SK-N-SH treated with all-trans-retinoic acid at 6 μM for 48 hours (cell line): ENCODE results near the gene PRR5.
"Not testable (repeated sequence)": the region's sequence is repeated elsewhere in the genome, so short reads cannot be mapped to it uniquely, and the experiment has no call there.

Experiments used
- ATAC-seq: fragments of 200-7000 bp; cut with Tn5 transposase; 3 replicates; pipeline ENCODE4 v1.9.1; 2020; ENCODE audit warnings: mild to moderate bottlenecking, moderate library complexity
- ARNTL ChIP-seq: fragments of 450-650 bp; formaldehyde crosslinking; IDR thresholded peaks from 2 replicates; pipeline ENCODE4 v1.5.0; 2020; ENCODE audit warnings: low read depth, mild to moderate bottlenecking, moderate library complexity, borderline replicate concordance
- BACH2 ChIP-seq: fragments of 250-450 bp; sonication (Bioruptor Pico); IDR thresholded peaks from 2 replicates; pipeline ENCODE4 v1.9.0; 2021; ENCODE audit warnings: mild to moderate bottlenecking, borderline replicate concordance
- CSRNP3 ChIP-seq: fragments of 250-450 bp; sonication (Bioruptor Pico); IDR thresholded peaks from 2 replicates; pipeline ENCODE4 v1.5.1; 2021; ENCODE audit warnings: mild to moderate bottlenecking, moderate library complexity
- GLIS3 ChIP-seq: fragments of 250-450 bp; sonication (Bioruptor Pico); IDR thresholded peaks from 2 replicates; pipeline ENCODE4 v1.5.0; 2020; ENCODE audit warnings: mild to moderate bottlenecking, moderate library complexity
- ISL1 ChIP-seq: fragments of 250-450 bp; sonication (Bioruptor Pico); IDR thresholded peaks from 2 replicates; pipeline ENCODE4 v2.1.2; 2022; ENCODE audit warnings: mild to moderate bottlenecking, moderate library complexity
- OSR1 ChIP-seq: fragments of 250-450 bp; sonication (Bioruptor Pico); IDR thresholded peaks from 2 replicates; pipeline ENCODE4 v1.8.0; 2022; ENCODE audit warnings: moderate library complexity, mild to moderate bottlenecking, inconsistent platforms
- PATZ1 ChIP-seq: fragments of 250-450 bp; sonication (Bioruptor Pico); IDR thresholded peaks from 2 replicates; pipeline ENCODE4 v1.8.0; 2020; ENCODE audit warnings: mild to moderate bottlenecking, moderate library complexity, borderline replicate concordance
- POU6F1 ChIP-seq: fragments of 250-450 bp; sonication (Bioruptor Pico); IDR thresholded peaks from 2 replicates; pipeline ENCODE4 v1.8.0; 2021; ENCODE audit warnings: low read depth, mild to moderate bottlenecking, moderate library complexity, borderline replicate concordance
- PPARA ChIP-seq: fragments of 250-450 bp; sonication (Bioruptor Pico); IDR thresholded peaks from 2 replicates; pipeline ENCODE4 v1.5.0; 2020; ENCODE audit warnings: mild to moderate bottlenecking, borderline replicate concordance
- RARB ChIP-seq: fragments of 250-450 bp; sonication (Bioruptor Pico); IDR thresholded peaks from 2 replicates; pipeline ENCODE4 v1.8.0; 2021; ENCODE audit warnings: mild to moderate bottlenecking, moderate library complexity
- SNAI2 ChIP-seq: fragments of 250-450 bp; sonication (Bioruptor Pico); IDR thresholded peaks from 2 replicates; pipeline ENCODE4 v1.5.0; 2020; ENCODE audit warnings: mild to moderate bottlenecking, moderate library complexity
- TCF4 ChIP-seq: fragments of 250-450 bp; sonication (Bioruptor Pico); IDR thresholded peaks from 2 replicates; pipeline ENCODE4 v1.8.0; 2021; ENCODE audit warnings: mild to moderate bottlenecking, moderate library complexity, borderline replicate concordance
- TOX ChIP-seq: fragments of 250-450 bp; sonication (Bioruptor Pico); IDR thresholded peaks from 2 replicates; pipeline ENCODE4 v1.8.0; 2021; ENCODE audit warnings: mild to moderate bottlenecking, moderate library complexity, borderline replicate concordance
- TSHZ2 ChIP-seq: fragments of 250-450 bp; sonication (Bioruptor Pico); IDR thresholded peaks from 2 replicates; pipeline ENCODE4 v1.5.0; 2020; ENCODE audit warnings: mild to moderate bottlenecking, moderate library complexity
- ZC3H10 ChIP-seq: fragments of 250-450 bp; sonication (Bioruptor Pico); IDR thresholded peaks from 2 replicates; pipeline ENCODE4 v1.5.1; 2021; ENCODE audit warnings: mild to moderate bottlenecking, moderate library complexity
- ZFP3 ChIP-seq: fragments of 250-450 bp; sonication (Bioruptor Pico); IDR thresholded peaks from 2 replicates; pipeline ENCODE4 v1.5.0; 2020; ENCODE audit warnings: mild to moderate bottlenecking, moderate library complexity
- ZNF565 ChIP-seq: fragments of 450-650 bp; formaldehyde crosslinking; conservative IDR thresholded peaks from 2 replicates; pipeline ENCODE4 v1.5.0; 2020; ENCODE audit warnings: low read depth, mild to moderate bottlenecking, moderate library complexity
- ZNF70 ChIP-seq: fragments of 450-650 bp; formaldehyde crosslinking; IDR thresholded peaks from 2 replicates; pipeline ENCODE4 v1.5.0; 2020; ENCODE audit warnings: mild to moderate bottlenecking, moderate library complexity
- ZNF8 ChIP-seq: fragments of 450-650 bp; formaldehyde crosslinking; IDR thresholded peaks from 2 replicates; pipeline ENCODE4 v1.5.0; 2020; ENCODE audit warnings: mild to moderate bottlenecking, moderate library complexity

Gene PRR5

GRCh38 chr22:44745853-44746789 lies 44.1 kb downstream of the PRR5 start:
- TF ChIP-seq RARB (no peak), ISL1 (CRISPR knock-in tag) (no peak), PPARA (CRISPR knock-in tag) (no peak)
- ATAC-seq: no peak

- ATAC-seq: not testable (repeated sequence)
These were observed 45.8 kb downstream of the PRR5 start for GRCh38 chr22:44747784-44748127.

- ATAC-seq: no peak
- no peak for TF ChIP-seq ISL1 (CRISPR knock-in tag)
- TF ChIP-seq RARB: no peak
- no peak for TF ChIP-seq PPARA (CRISPR knock-in tag)
- TF ChIP-seq ARNTL (CRISPR knock-in tag): no peak
- no peak for TF ChIP-seq ZC3H10 (CRISPR knock-in tag)
- no peak for TF ChIP-seq BACH2 (CRISPR knock-in tag)
- no peak for TF ChIP-seq GLIS3 (CRISPR knock-in tag)
- no peak for TF ChIP-seq TOX (CRISPR knock-in tag)
- TF ChIP-seq TCF4 (CRISPR knock-in tag): no peak
These were observed 46.5 kb downstream of the PRR5 start for GRCh38 chr22:44748524-44748923.

- no peak for ATAC-seq
- TF ChIP-seq TSHZ2 (no peak), GLIS3 (CRISPR knock-in tag) (no peak), ZC3H10 (CRISPR knock-in tag) (no peak), RARB (no peak), ZNF8 (no peak), ZNF565 (CRISPR knock-in tag) (no peak), ZFP3 (CRISPR knock-in tag) (no peak), POU6F1 (CRISPR knock-in tag) (no peak), SNAI2 (CRISPR knock-in tag) (no peak), TOX (CRISPR knock-in tag) (no peak), PATZ1 (CRISPR knock-in tag) (no peak), ISL1 (CRISPR knock-in tag) (no peak), CSRNP3 (CRISPR knock-in tag) (no peak), ZNF70 (no peak), BACH2 (CRISPR knock-in tag) (no peak), OSR1 (CRISPR knock-in tag) (no peak)
These were observed 48.5 kb downstream of the PRR5 start for GRCh38 chr22:44750481-44750880.
